ENCODE measurements around the gene MRPL37. TPM values are rescaled to one million over a fixed set of nuclear protein-coding genes. Genes with fewer than 3 reads are reported as not detected.
A peak's percentile ranks its signal among the peaks of the same experiment; 100 is the strongest.

The MRPL37 gene
- total and polyA plus RNA-seq, 2 donors = 29.5 to 62.0 TPM

DNA sequence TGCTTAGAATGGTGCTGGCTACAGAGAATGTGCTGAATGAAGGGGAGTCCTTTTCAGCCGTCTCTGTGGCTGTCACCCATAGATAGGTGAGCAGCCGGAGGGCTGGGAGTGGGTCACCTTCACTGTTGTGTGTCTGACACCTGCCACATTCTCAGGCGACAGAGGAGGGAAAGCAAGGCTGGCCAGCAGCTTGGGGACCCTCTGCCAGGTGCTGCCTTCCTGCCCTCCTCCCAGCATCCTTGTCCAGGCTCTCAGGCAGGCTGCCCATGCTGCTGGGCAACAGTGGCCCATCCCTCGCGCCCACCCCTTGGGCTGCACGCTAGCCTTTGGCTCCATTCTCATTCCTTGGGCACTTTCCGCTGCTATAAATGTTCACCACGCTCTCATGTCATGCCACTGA is 22.2 kb upstream of the MRPL37 start:
- Histone ChIP-seq H3K27ac (ENCODE audit: low read depth in 1 of 2, low read length in 1 of 2) (no peak overlapping the region), H3K4me1 (ENCODE audit: control insufficient read depth in 2 of 2, insufficient read depth in 2 of 2, low read length in 2 of 2) (peaks cover 0 to 2% of the 10 kb centered on the region in 2 donors), H3K9me3 (ENCODE audit: control insufficient read depth in 2 of 2, insufficient read depth in 1 of 2, low read length in 1 of 2) (no peaks in the 10 kb centered on the region), H3K27me3 (ENCODE audit: control insufficient read depth in 2 of 2, insufficient read depth in 1 of 2, low read length in 1 of 2) (no peaks in the 10 kb centered on the region), H3K36me3 (ENCODE audit: control insufficient read depth in 2 of 2, insufficient read depth in 2 of 2, low read length in 1 of 2) (peaks cover 2 to 3% of the 10 kb centered on the region in 2 donors), H3K4me3 (ENCODE audit: low read length in 2 of 2) (no peak overlapping the region)
- WGBS = over 99% methylated on average over 8 of the region's 8 CpGs
- DNase-seq (ENCODE audit: low read depth in 6 of 9, low spot score in 9 of 9) = no peak

DNA sequence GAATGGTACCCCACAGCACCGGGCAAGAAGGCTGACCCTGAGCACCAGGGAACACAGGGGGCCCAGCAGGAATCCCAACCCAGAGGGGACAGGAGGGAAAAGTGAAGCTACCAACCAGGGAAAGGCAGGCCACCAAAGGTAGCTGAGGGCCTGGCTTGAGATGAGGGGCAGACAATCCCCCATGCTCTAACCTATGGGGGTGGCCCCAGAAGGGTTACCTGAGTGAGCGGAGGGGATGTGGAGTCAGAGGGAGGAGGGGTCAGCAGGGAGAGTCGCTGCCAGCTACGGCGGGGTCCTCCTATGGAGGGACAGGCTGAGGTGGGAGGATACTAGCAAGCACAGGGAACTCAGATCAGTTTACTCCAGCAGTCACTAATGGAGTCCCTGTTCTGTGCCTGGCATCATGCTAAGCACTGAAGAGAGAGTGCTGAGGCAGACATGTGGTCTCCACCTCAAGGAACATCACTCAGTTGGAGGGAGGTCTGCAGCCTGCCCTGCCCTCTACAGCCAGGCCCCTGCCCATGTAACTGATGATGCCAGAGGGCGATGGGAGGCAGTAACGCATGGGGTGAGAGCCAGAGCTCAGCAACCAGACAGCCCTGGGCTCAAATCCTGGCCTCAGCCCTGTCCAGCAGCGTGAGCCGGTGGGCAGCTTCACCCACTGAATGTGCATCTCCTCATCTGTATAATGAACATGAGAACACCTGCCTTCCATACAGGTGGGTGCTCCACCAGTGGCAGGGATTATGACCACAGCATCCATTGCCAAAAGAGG is 21.5 kb upstream of the MRPL37 start:
- 91% methylated on average over 9 of the region's 9 CpGs for WGBS
- DNase-seq (ENCODE audit: low read depth in 6 of 9, low spot score in 9 of 9) = no peak
- H3K4me3 ChIP-seq (ENCODE audit: low read length in 2 of 2) = no peak overlapping the region
- H3K9me3 ChIP-seq (ENCODE audit: control insufficient read depth in 2 of 2, insufficient read depth in 1 of 2, low read length in 1 of 2) = no peaks in the 10 kb centered on the region
- peaks cover 0 to 2% of the 10 kb centered on the region in 2 donors for H3K4me1 ChIP-seq (ENCODE audit: control insufficient read depth in 2 of 2, insufficient read depth in 2 of 2, low read length in 2 of 2)
- peaks cover 2 to 3% of the 10 kb centered on the region in 2 donors for H3K36me3 ChIP-seq (ENCODE audit: control insufficient read depth in 2 of 2, insufficient read depth in 2 of 2, low read length in 1 of 2)
- H3K27ac ChIP-seq (ENCODE audit: low read depth in 1 of 2, low read length in 1 of 2) = no peak overlapping the region
- H3K27me3 ChIP-seq (ENCODE audit: control insufficient read depth in 2 of 2, insufficient read depth in 1 of 2, low read length in 1 of 2) = no peaks in the 10 kb centered on the region

DNA sequence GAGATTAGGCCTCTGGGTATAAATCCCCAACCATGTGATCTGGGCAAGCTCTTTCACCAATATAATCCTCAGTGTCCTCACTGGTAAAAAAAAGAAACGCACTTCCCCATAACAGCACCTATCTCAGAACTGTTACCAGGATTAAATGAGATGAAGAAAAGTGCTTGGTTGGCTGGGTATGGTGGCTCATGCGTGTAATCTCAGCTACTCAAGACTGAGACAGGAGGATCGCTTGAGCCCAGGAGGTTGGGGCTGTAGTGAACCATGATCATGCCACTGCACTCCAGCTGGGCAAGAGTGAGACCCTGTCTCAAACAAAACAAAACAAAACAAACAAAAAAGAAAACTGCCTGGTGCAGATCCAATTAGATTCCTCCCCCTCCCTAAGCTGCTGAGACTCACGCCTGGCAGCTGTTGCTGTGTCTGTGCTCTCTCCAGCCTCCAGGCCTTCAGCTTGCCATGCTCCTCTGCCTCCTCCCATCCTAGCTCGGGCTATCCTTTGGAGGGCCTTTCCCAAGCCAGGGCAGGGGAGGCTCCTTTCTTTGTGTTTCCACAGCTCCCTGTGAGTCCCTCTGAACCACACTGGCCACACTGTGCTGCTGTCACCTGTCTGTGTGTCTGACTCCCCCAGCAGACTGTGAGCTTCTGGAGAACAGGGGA is 19.1 kb upstream of the MRPL37 start:
- H3K4me1 ChIP-seq (ENCODE audit: control insufficient read depth in 2 of 2, insufficient read depth in 2 of 2, low read length in 2 of 2) = no peaks in the 10 kb centered on the region
- WGBS = 97% methylated on average over 5 of the region's 5 CpGs
- no peaks in the 10 kb centered on the region for H3K9me3 ChIP-seq (ENCODE audit: control insufficient read depth in 2 of 2, insufficient read depth in 1 of 2, low read length in 1 of 2)
- H3K27ac ChIP-seq (ENCODE audit: low read depth in 1 of 2, low read length in 1 of 2) = no peak overlapping the region
- no peak for DNase-seq (ENCODE audit: low read depth in 6 of 9, low spot score in 9 of 9)
- no peak overlapping the region for H3K4me3 ChIP-seq (ENCODE audit: low read length in 2 of 2)
- no peaks in the 10 kb centered on the region for H3K27me3 ChIP-seq (ENCODE audit: control insufficient read depth in 2 of 2, insufficient read depth in 1 of 2, low read length in 1 of 2)
- peaks cover 2 to 3% of the 10 kb centered on the region in 2 donors for H3K36me3 ChIP-seq (ENCODE audit: control insufficient read depth in 2 of 2, insufficient read depth in 2 of 2, low read length in 1 of 2)

DNA sequence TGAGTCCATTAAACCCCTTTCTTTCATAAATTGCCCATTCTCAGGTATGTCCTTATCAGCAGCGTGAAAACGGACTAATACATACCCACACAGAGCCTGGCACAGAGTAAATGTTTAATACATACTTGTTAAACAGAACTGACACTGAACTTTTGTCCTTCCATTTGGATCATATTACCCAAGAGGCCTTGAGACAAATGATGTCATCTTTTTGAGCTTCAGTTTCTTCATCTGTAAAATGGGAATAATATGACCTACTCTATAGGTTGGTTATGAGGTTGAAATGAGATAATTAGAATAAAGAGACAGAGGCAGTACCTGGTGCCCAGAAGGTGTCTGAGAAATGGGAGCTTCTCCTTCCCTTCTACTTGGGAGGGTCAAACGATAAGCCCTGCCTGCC is 13.9 kb upstream of the MRPL37 start:
- WGBS = 99% methylated on average over 3 of the region's 3 CpGs
- Histone ChIP-seq H3K4me1 (ENCODE audit: control insufficient read depth in 2 of 2, insufficient read depth in 2 of 2, low read length in 2 of 2) (no peaks in the 10 kb centered on the region), H3K36me3 (ENCODE audit: control insufficient read depth in 2 of 2, insufficient read depth in 2 of 2, low read length in 1 of 2) (peaks cover 2 to 5% of the 10 kb centered on the region in 2 donors), H3K27me3 (ENCODE audit: control insufficient read depth in 2 of 2, insufficient read depth in 1 of 2, low read length in 1 of 2) (no peaks in the 10 kb centered on the region), H3K4me3 (ENCODE audit: low read length in 2 of 2) (no peak overlapping the region), H3K27ac (ENCODE audit: low read depth in 1 of 2, low read length in 1 of 2) (no peak overlapping the region), H3K9me3 (ENCODE audit: control insufficient read depth in 2 of 2, insufficient read depth in 1 of 2, low read length in 1 of 2) (no peaks in the 10 kb centered on the region)
- DNase-seq (ENCODE audit: low read depth in 6 of 9, low spot score in 9 of 9) = no peak

DNA sequence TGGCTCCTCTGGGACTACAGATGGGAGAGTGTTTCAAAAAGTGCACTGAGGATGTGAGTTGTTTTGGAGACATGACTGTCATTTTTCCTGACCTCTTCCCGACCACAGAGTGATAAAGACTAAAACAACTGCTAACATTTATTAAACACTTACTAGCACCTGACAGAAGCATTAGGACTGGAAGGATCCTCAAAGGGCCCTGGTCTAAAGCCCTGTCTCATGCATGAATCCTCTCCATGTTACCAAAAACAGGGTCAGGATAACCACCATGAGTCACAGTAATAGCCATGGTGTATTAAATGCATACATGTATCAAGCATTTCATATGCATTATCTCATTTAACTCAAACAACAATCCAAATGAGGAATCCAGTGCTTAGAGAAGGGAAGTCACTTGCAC is 11.7 kb upstream of the MRPL37 start:
- WGBS = 94% methylated on average over 1 of the region's 1 CpG
- Histone ChIP-seq H3K27me3 (ENCODE audit: control insufficient read depth in 2 of 2, insufficient read depth in 1 of 2, low read length in 1 of 2) (no peaks in the 10 kb centered on the region), H3K4me3 (ENCODE audit: low read length in 2 of 2) (no peak overlapping the region), H3K9me3 (ENCODE audit: control insufficient read depth in 2 of 2, insufficient read depth in 1 of 2, low read length in 1 of 2) (no peaks in the 10 kb centered on the region), H3K36me3 (ENCODE audit: control insufficient read depth in 2 of 2, insufficient read depth in 2 of 2, low read length in 1 of 2) (peaks cover 0 to 5% of the 10 kb centered on the region in 2 donors), H3K4me1 (ENCODE audit: control insufficient read depth in 2 of 2, insufficient read depth in 2 of 2, low read length in 2 of 2) (no peaks in the 10 kb centered on the region), H3K27ac (ENCODE audit: low read depth in 1 of 2, low read length in 1 of 2) (no peak overlapping the region)
- no peak for DNase-seq (ENCODE audit: low read depth in 6 of 9, low spot score in 9 of 9)

DNA sequence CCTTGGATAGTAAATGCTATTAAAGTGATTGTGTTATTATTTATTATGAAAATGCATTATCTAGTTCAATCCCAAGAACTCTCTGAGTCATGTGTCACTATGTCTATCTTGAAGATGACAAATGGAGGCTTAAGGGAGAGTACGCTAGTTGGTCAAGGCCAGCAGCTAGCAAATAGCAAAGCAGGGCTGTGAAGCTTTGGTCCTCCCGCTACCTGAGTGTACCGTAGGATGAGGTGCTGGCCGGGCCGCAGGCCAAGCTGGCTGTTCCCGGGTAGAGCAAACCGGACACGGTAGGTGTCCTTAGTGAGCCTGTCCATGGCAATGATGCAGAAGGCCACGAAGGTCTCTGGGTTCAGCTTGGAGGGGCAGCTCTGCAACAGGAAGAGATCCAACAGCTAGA is 9.4 kb upstream of the MRPL37 start:
- no peak for DNase-seq (ENCODE audit: low read depth in 6 of 9, low spot score in 9 of 9)
- Histone ChIP-seq H3K27ac (ENCODE audit: low read depth in 1 of 2, low read length in 1 of 2) (no peak overlapping the region), H3K36me3 (ENCODE audit: control insufficient read depth in 2 of 2, insufficient read depth in 2 of 2, low read length in 1 of 2) (peaks cover 0 to 5% of the 10 kb centered on the region in 2 donors), H3K9me3 (ENCODE audit: control insufficient read depth in 2 of 2, insufficient read depth in 1 of 2, low read length in 1 of 2) (no peaks in the 10 kb centered on the region), H3K4me1 (ENCODE audit: control insufficient read depth in 2 of 2, insufficient read depth in 2 of 2, low read length in 2 of 2) (no peaks in the 10 kb centered on the region), H3K27me3 (ENCODE audit: control insufficient read depth in 2 of 2, insufficient read depth in 1 of 2, low read length in 1 of 2) (no peaks in the 10 kb centered on the region), H3K4me3 (ENCODE audit: low read length in 2 of 2) (no peak overlapping the region)
- 99% methylated on average over 9 of the region's 9 CpGs for WGBS

DNA sequence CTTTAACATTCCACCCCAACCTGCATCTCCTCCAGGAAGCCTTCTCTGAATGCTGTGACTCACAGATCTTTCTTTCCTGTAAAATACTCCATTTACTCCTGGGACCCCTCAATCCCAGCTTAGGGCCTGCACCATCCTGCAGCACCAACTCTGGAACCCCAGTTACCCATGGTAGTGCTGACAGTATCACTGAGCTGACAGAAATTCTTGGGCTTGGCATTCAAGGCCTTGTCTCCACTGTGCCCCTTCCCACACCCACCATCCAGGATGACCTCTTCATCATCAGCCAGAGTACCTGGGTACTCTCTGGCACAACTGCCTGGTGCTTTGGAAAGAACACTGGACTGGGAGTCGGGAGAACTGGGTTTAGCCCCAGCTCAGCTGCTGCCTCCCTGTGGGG is 8.4 kb upstream of the MRPL37 start:
- Histone ChIP-seq H3K4me3 (ENCODE audit: low read length in 2 of 2) (no peak overlapping the region), H3K27me3 (ENCODE audit: control insufficient read depth in 2 of 2, insufficient read depth in 1 of 2, low read length in 1 of 2) (no peaks in the 10 kb centered on the region), H3K4me1 (ENCODE audit: control insufficient read depth in 2 of 2, insufficient read depth in 2 of 2, low read length in 2 of 2) (no peaks in the 10 kb centered on the region), H3K27ac (ENCODE audit: low read depth in 1 of 2, low read length in 1 of 2) (no peak overlapping the region), H3K36me3 (ENCODE audit: control insufficient read depth in 2 of 2, insufficient read depth in 2 of 2, low read length in 1 of 2) (peaks cover 0 to 5% of the 10 kb centered on the region in 2 donors), H3K9me3 (ENCODE audit: control insufficient read depth in 2 of 2, insufficient read depth in 1 of 2, low read length in 1 of 2) (no peaks in the 10 kb centered on the region)
- DNase-seq (ENCODE audit: low read depth in 6 of 9, low spot score in 9 of 9) = no peak
- WGBS = 96% methylated on average over 1 of the region's 1 CpG

DNA sequence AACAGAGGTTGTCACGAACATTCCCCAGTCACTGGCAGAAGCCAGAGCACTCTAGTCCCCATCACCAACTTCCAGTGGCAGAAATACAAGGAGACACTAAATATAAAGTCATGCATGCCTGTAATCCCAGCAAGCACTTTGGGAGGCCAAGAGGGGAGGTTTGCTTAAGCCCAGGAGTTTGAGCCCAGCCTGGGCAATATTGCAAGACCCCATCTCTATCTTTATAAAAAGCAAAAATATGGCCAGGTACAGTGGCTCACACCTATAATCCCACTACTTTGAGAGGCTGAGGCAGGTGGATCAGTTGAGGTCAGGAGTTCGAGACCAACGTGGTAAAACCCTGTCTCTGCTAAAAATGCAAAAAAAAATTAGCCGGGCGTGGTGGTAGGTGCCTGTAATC is 6.5 kb upstream of the MRPL37 start:
- no peaks in the 10 kb centered on the region for H3K4me1 ChIP-seq (ENCODE audit: control insufficient read depth in 2 of 2, insufficient read depth in 2 of 2, low read length in 2 of 2)
- no peak for DNase-seq (ENCODE audit: low read depth in 6 of 9, low spot score in 9 of 9)
- no peaks in the 10 kb centered on the region for H3K27me3 ChIP-seq (ENCODE audit: control insufficient read depth in 2 of 2, insufficient read depth in 1 of 2, low read length in 1 of 2)
- H3K4me3 ChIP-seq (ENCODE audit: low read length in 2 of 2) = no peak overlapping the region
- H3K27ac ChIP-seq (ENCODE audit: low read depth in 1 of 2, low read length in 1 of 2) = no peak overlapping the region
- peaks cover 0 to 5% of the 10 kb centered on the region in 2 donors for H3K36me3 ChIP-seq (ENCODE audit: control insufficient read depth in 2 of 2, insufficient read depth in 2 of 2, low read length in 1 of 2)
- WGBS = 96% methylated on average over 5 of the region's 5 CpGs
- no peaks in the 10 kb centered on the region for H3K9me3 ChIP-seq (ENCODE audit: control insufficient read depth in 2 of 2, insufficient read depth in 1 of 2, low read length in 1 of 2)

DNA sequence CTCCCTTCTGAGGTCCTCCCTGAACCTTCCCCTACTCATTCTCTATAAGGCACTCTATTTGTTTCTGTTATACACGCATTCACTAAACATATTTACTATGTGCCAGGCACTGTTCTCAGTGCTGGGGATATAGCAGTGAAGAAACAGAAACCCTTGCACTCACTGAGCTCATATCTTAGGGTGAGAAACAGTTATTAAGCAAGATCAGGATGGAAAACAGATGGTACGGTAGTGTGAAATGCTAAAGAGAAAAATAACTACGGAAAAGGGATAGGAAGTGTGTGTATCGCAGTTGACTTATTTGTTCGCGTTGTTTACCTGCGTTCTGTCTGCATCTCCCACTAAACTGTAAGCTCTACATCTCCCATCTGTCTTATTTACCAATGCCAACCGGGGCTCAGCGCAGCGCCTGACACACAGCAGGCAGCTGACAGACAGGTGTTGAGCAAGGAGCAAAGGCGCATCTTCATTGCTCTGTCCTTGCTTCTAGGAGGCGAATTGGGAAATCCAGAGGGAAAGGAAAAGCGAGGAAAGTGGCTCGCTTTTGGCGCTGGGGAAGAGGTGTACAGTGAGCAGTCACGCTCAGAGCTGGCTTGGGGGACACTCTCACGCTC is 709 bp upstream of the MRPL37 start:
- Histone ChIP-seq H3K36me3 (ENCODE audit: control insufficient read depth in 2 of 2, insufficient read depth in 2 of 2, low read length in 1 of 2) (peaks cover 6 to 10% of the 10 kb centered on the region in 2 donors), H3K27me3 (ENCODE audit: control insufficient read depth in 2 of 2, insufficient read depth in 1 of 2, low read length in 1 of 2) (no peaks in the 10 kb centered on the region), H3K4me1 (ENCODE audit: control insufficient read depth in 2 of 2, insufficient read depth in 2 of 2, low read length in 2 of 2) (peaks cover 4 to 15% of the 10 kb centered on the region in 2 donors), H3K4me3 (ENCODE audit: low read length in 2 of 2) (peak overlapping the region; percentile 86 to 92), H3K9me3 (ENCODE audit: control insufficient read depth in 2 of 2, insufficient read depth in 1 of 2, low read length in 1 of 2) (peaks cover 0 to 4% of the 10 kb centered on the region in 2 donors), H3K27ac (ENCODE audit: low read depth in 1 of 2, low read length in 1 of 2) (no peak overlapping the region)
- 18% methylated on average over 17 of the region's 17 CpGs for WGBS
- DNase-seq (ENCODE audit: low read depth in 6 of 9, low spot score in 9 of 9) = peak in 1 of 9 donors; percentile 9
